Measurements from ENCODE around the gene SYT1. TPM values are rescaled to one million over a fixed set of nuclear protein-coding genes. Genes with fewer than 3 reads are reported as not detected.

The SYT1 gene
- total and polyA plus RNA-seq, 2 of the 8 experiments (the other 6 are each of a cell fraction or from before 2014, with no cell fraction given): 11.0 to 34.6 TPM

DNA sequence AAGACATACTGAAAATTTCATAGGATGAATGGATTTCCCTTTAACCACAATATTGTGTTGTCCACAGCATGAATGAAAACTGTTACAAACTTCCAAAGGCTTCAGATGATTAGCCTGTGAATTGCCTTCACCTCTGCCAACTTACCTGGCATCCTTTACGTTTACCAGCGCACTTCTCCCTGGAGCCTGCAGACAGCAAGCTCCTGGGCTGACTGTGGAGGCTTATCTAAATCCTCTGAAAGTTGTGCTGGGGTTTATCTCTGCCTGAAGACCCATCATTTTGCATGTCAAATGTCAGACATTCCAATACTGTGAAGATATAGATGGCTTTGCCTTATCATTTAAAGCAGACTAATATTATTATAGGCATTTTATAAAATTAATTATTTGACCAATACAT, 403.0 kb downstream of the SYT1 start:
- no peaks in the 10 kb centered on the region for H3K36me3 ChIP-seq (ENCODE audit: control insufficient read depth in 2 of 4, insufficient read depth in 4 of 4, low read length in 3 of 4)
- TF ChIP-seq SIN3A (conservative IDR thresholded peaks at IDR 0.05 in 1 of 2, IDR thresholded peaks at IDR 0.05 in 1 of 2; ENCODE audit: low read depth in 1 of 2, low read length in 2 of 2) (no peak), CHD2 (IDR thresholded peaks at IDR 0.05; ENCODE audit: low read length) (no peak), BCL11A (IDR thresholded peaks at IDR 0.05; ENCODE audit: low read depth in 2 of 2, low read length in 2 of 2) (no peak), HDAC6 (IDR thresholded peaks at IDR 0.05; ENCODE audit: low read depth, low read length) (no peak), SIRT6 (IDR thresholded peaks at IDR 0.05; ENCODE audit: low read length) (no peak), KDM1A (IDR thresholded peaks at IDR 0.05; ENCODE audit: borderline replicate concordance, low read length) (no peak), ZNF274 (IDR thresholded peaks at IDR 0.05; ENCODE audit: borderline replicate concordance, extremely low read depth, low read length) (no peak), SP4 (IDR thresholded peaks at IDR 0.05; ENCODE audit: low read length) (no peak), SIX5 (IDR thresholded peaks at IDR 0.05; ENCODE audit: low read depth, low read length) (no peak)
- TF ChIP-seq, protein P1, sequence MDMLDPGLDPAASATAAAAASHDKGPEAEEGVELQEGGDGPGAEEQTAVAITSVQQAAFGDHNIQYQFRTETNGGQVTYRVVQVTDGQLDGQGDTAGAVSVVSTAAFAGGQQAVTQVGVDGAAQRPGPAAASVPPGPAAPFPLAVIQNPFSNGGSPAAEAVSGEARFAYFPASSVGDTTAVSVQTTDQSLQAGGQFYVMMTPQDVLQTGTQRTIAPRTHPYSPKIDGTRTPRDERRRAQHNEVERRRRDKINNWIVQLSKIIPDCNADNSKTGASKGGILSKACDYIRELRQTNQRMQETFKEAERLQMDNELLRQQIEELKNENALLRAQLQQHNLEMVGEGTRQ (IDR thresholded peaks at IDR 0.05; ENCODE audit: low read length): no peak
- TF ChIP-seq, protein P2, sequence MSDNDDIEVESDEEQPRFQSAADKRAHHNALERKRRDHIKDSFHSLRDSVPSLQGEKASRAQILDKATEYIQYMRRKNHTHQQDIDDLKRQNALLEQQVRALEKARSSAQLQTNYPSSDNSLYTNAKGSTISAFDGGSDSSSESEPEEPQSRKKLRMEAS (IDR thresholded peaks at IDR 0.05): no peak
- no peak overlapping the region for H3K4ac ChIP-seq (replicated peaks; ENCODE audit: insufficient read length, low read depth, low read length)
- H2BK20ac ChIP-seq (ENCODE audit: low read length): no peak overlapping the region
- H3K79me2 ChIP-seq (ENCODE audit: control insufficient read depth in 1 of 2, insufficient read depth in 2 of 2, low read length in 2 of 2): no peaks in the 10 kb centered on the region
- ChIA-PET POLR2A (ENCODE audit: partially characterized antibody) (no interaction called here), CTCF (ENCODE audit: partially characterized antibody) (interaction anchor here (0.9 to 1.0 kb wide), 2 partner anchors 17 to 27 kb away, joined by 3 read pairs; no protein-coding TSS in a partner anchor)
- H2BK12ac ChIP-seq (ENCODE audit: low read depth, low read length): no peak overlapping the region
- H3K18ac ChIP-seq (ENCODE audit: extremely low read depth, low read length): no peak overlapping the region
- H2BK120ac ChIP-seq (replicated peaks; ENCODE audit: low read depth, low read length): no peak overlapping the region
- H3K56ac ChIP-seq (replicated peaks; ENCODE audit: insufficient read length, low read depth, low read length): no peak overlapping the region
- peaks cover 0 to 1% (median 0%) of the 10 kb centered on the region in 4 experiments; a peak in 1 of 7 replicates for H3K27me3 ChIP-seq (replicated peaks in 1 of 4; ENCODE audit: control insufficient read depth in 3 of 4, extremely low read depth in 1 of 4, insufficient read depth in 3 of 4, low read length in 3 of 4)
- no peaks in the 10 kb centered on the region for H3K9me3 ChIP-seq (ENCODE audit: insufficient read depth in 2 of 2, low read depth in 1 of 2, low read length in 1 of 2)
- FAIRE-seq: no peak
- H4K8ac ChIP-seq (ENCODE audit: extremely low read depth, insufficient read depth, low read length): no peak overlapping the region
- H2BK5ac ChIP-seq (ENCODE audit: low read depth, low read length): no peak overlapping the region
- H3K9ac ChIP-seq (replicated peaks in 1 of 4; ENCODE audit: extremely low read depth in 1 of 4, low read depth in 3 of 4, low read length in 3 of 4): no peak overlapping the region
- no peaks in the 10 kb centered on the region for H3K79me1 ChIP-seq (ENCODE audit: low read depth, low read length)
- WGBS, 2 experiments (ENCODE audit: extremely low coverage in 1 of 2, insufficient coverage in 1 of 2, insufficient read length in 1 of 2, insufficient replicate concordance in 2 of 2, low coverage in 1 of 2, low lambda C conversion rate in 2 of 2, missing lambda C conversion rate in 1 of 2): 91% methylated on average over 2 of the region's 2 CpGs; no CpG with 5 or more reads in 1 of the 2 experiments
- H2AFZ ChIP-seq (ENCODE audit: low read length): no peak overlapping the region
- no peak overlapping the region for H3K27ac ChIP-seq (ENCODE audit: low read depth, low read length)
- no peak overlapping the region for H2AK5ac ChIP-seq (ENCODE audit: low read depth, low read length)
- no peak overlapping the region for H3K4me2 ChIP-seq (ENCODE audit: insufficient read depth in 1 of 2, low read depth in 2 of 2, low read length in 2 of 2)
- H3K4me1 ChIP-seq (replicated peaks in 1 of 4; ENCODE audit: control insufficient read depth in 3 of 4, insufficient read depth in 4 of 4, low read length in 3 of 4): no peaks in the 10 kb centered on the region
- H3K14ac ChIP-seq (ENCODE audit: insufficient read length): no peak overlapping the region
- no peak overlapping the region for H4K91ac ChIP-seq (replicated peaks; ENCODE audit: insufficient read length, low read length)
- H2BK15ac ChIP-seq (ENCODE audit: low read length): no peak overlapping the region
- no peaks in the 10 kb centered on the region for H3K23me2 ChIP-seq (ENCODE audit: low read depth, low read length)
- H3K4me3 ChIP-seq (ENCODE audit: extremely low read depth in 1 of 4, insufficient read depth in 2 of 4, low read depth in 3 of 4, low read length in 4 of 4): no peak overlapping the region
- no peak overlapping the region for H4K5ac ChIP-seq (ENCODE audit: insufficient read length, low read depth, low read length)
- DNase-seq (ENCODE audit: low read depth in 1 of 2, low spot score in 2 of 2): no peak
- H3K23ac ChIP-seq (ENCODE audit: insufficient read length): no peak overlapping the region
- H4K20me1 ChIP-seq (replicated peaks in 1 of 2; ENCODE audit: control insufficient read depth in 1 of 2, insufficient read depth in 2 of 2, low read length in 2 of 2): no peaks in the 10 kb centered on the region

All from H1 (cell line).